Neuron (in vitro differentiated cells): ENCODE measurements around the gene RSPO4.

Experiments used
- H2AFZ ChIP-seq: one replicate; pipeline ENCODE4 v1.6.1; 2013; ENCODE audit warnings: low read depth, mild to moderate bottlenecking, inconsistent platforms, low read length, moderate library complexity
- H3K27me3 ChIP-seq: one replicate; pipeline ENCODE4 v1.6.1; 2013; ENCODE audit warnings: low read length; ENCODE audit not compliant: insufficient read depth
- H3K36me3 ChIP-seq: one replicate; pipeline ENCODE4 v1.6.1; 2013; ENCODE audit warnings: low read length; ENCODE audit not compliant: insufficient read depth
- H3K4me1 ChIP-seq: one replicate; pipeline ENCODE4 v1.6.1; 2013; ENCODE audit warnings: low read length; ENCODE audit not compliant: insufficient read depth
- H3K4me3 ChIP-seq: 2 replicates; pipeline ENCODE4 v1.5.1; 2013; ENCODE audit warnings: mild to moderate bottlenecking, low read length, moderate library complexity
- H3K9me3 ChIP-seq: one replicate; pipeline ENCODE4 v1.6.1; 2013; ENCODE audit warnings: low read length

RSPO4 gene

GRCh38 chr20:1019344-1019743 is 17.2 kb upstream of the RSPO4 start:
- no peak overlapping the region for H3K4me3 ChIP-seq

GRCh38 chr20:1017677-1018076 is 15.6 kb upstream of the RSPO4 start:
- peaks cover 7% of the 10 kb centered on the region for H3K27me3 ChIP-seq
- no peak overlapping the region for H2AFZ ChIP-seq
- no peaks in the 10 kb centered on the region for H3K36me3 ChIP-seq
- no peaks in the 10 kb centered on the region for H3K4me1 ChIP-seq
- no peak overlapping the region for H3K4me3 ChIP-seq
- no peaks in the 10 kb centered on the region for H3K9me3 ChIP-seq

More at GRCh38 chr20:1019344-1019743, 17.2 kb upstream of the RSPO4 start:
- H3K36me3 ChIP-seq: no peaks in the 10 kb centered on the region
- H3K27me3 ChIP-seq: peaks cover 3% of the 10 kb centered on the region
- H2AFZ ChIP-seq: no peak overlapping the region
- H3K4me1 ChIP-seq: no peaks in the 10 kb centered on the region
- no peaks in the 10 kb centered on the region for H3K9me3 ChIP-seq

- H2AFZ ChIP-seq: no peak overlapping the region
- no peaks in the 10 kb centered on the region for H3K4me1 ChIP-seq
- H3K36me3 ChIP-seq: no peaks in the 10 kb centered on the region
- no peak overlapping the region for H3K4me3 ChIP-seq
- H3K9me3 ChIP-seq: no peaks in the 10 kb centered on the region
- H3K27me3 ChIP-seq: peaks cover 10% of the 10 kb centered on the region
These were observed 13.1 kb upstream of the RSPO4 start for GRCh38 chr20:1015181-1015580.

GRCh38 chr20:1014471-1014870 is 12.4 kb upstream of the RSPO4 start:
- Histone ChIP-seq H3K4me3 (no peak overlapping the region), H3K27me3 (peaks cover 10% of the 10 kb centered on the region), H3K36me3 (no peaks in the 10 kb centered on the region), H3K9me3 (no peaks in the 10 kb centered on the region), H3K4me1 (no peaks in the 10 kb centered on the region), H2AFZ (no peak overlapping the region)

GRCh38 chr20:1013566-1014340 is 11.6 kb upstream of the RSPO4 start:
- Histone ChIP-seq H3K4me3 (no peak overlapping the region), H3K27me3 (peaks cover 13% of the 10 kb centered on the region), H3K4me1 (no peaks in the 10 kb centered on the region), H3K36me3 (no peaks in the 10 kb centered on the region), H3K9me3 (no peaks in the 10 kb centered on the region), H2AFZ (no peak overlapping the region)

- peaks cover 13% of the 10 kb centered on the region for H3K27me3 ChIP-seq
- H2AFZ ChIP-seq: no peak overlapping the region
- H3K4me3 ChIP-seq: no peak overlapping the region
- no peaks in the 10 kb centered on the region for H3K36me3 ChIP-seq
- no peaks in the 10 kb centered on the region for H3K9me3 ChIP-seq
- H3K4me1 ChIP-seq: no peaks in the 10 kb centered on the region
These were observed 10.5 kb upstream of the RSPO4 start for GRCh38 chr20:1012359-1013168.

GRCh38 chr20:1010659-1011058 is 8.5 kb upstream of the RSPO4 start:
- Histone ChIP-seq H3K4me1 (no peaks in the 10 kb centered on the region), H3K9me3 (no peaks in the 10 kb centered on the region), H3K4me3 (no peak overlapping the region), H2AFZ (no peak overlapping the region), H3K36me3 (no peaks in the 10 kb centered on the region), H3K27me3 (peaks cover 13% of the 10 kb centered on the region)

- H2AFZ ChIP-seq: no peak overlapping the region
- H3K9me3 ChIP-seq: peaks cover 4% of the 10 kb centered on the region
- peaks cover 43% of the 10 kb centered on the region for H3K27me3 ChIP-seq
These were observed 3.4 kb upstream of the RSPO4 start for GRCh38 chr20:1005452-1006027.

GRCh38 chr20:1003920-1004697 is 2.0 kb upstream of the RSPO4 start:
- peaks cover 4% of the 10 kb centered on the region for H3K9me3 ChIP-seq
- H2AFZ ChIP-seq: no peak overlapping the region
- H3K27me3 ChIP-seq: peaks cover 47% of the 10 kb centered on the region
- H3K36me3 ChIP-seq: no peaks in the 10 kb centered on the region
- peaks cover 4% of the 10 kb centered on the region for H3K4me1 ChIP-seq
- no peak overlapping the region for H3K4me3 ChIP-seq

More at GRCh38 chr20:1005452-1006027, 3.4 kb upstream of the RSPO4 start:
- no peak overlapping the region for H3K4me3 ChIP-seq
- H3K4me1 ChIP-seq: peaks cover 4% of the 10 kb centered on the region
- no peaks in the 10 kb centered on the region for H3K36me3 ChIP-seq

- H3K36me3 ChIP-seq: no peaks in the 10 kb centered on the region
- H2AFZ ChIP-seq: peak overlapping the region; percentile 74
- H3K4me3 ChIP-seq: peak overlapping the region; percentile 12
- peaks cover 4% of the 10 kb centered on the region for H3K9me3 ChIP-seq
- H3K4me1 ChIP-seq: peaks cover 4% of the 10 kb centered on the region
- peaks cover 52% of the 10 kb centered on the region for H3K27me3 ChIP-seq
These were observed 811 bp upstream of the RSPO4 start for GRCh38 chr20:1002682-1003561.

- H3K9me3 ChIP-seq: peaks cover 4% of the 10 kb centered on the region
- peaks cover 4% of the 10 kb centered on the region for H3K4me1 ChIP-seq
- H3K4me3 ChIP-seq: no peak overlapping the region
- no peaks in the 10 kb centered on the region for H3K36me3 ChIP-seq
- H2AFZ ChIP-seq: no peak overlapping the region
- peaks cover 59% of the 10 kb centered on the region for H3K27me3 ChIP-seq
These were observed 995 bp downstream of the RSPO4 start for GRCh38 chr20:1001116-1001515.

GRCh38 chr20:998231-998830 is 3.8 kb downstream of the RSPO4 start:
- Histone ChIP-seq H3K36me3 (no peaks in the 10 kb centered on the region), H3K4me3 (no peak overlapping the region), H3K4me1 (peaks cover 4% of the 10 kb centered on the region), H3K27me3 (peaks cover 48% of the 10 kb centered on the region), H3K9me3 (peaks cover 4% of the 10 kb centered on the region), H2AFZ (no peak overlapping the region)
